Hematopoietic multipotent progenitor cell treated with erythropoietin and hydrocortisone succinate and interleukin-3 and kit ligand, for 17 days (in vitro differentiated cells): ENCODE data around the gene MINDY4.

Source experiments
- DNase-seq: peaks from one replicate; pipeline ENCODE4 v3.0.0-alpha.2; 2015; ENCODE audit warnings: low spot score

Gene MINDY4

DNA sequence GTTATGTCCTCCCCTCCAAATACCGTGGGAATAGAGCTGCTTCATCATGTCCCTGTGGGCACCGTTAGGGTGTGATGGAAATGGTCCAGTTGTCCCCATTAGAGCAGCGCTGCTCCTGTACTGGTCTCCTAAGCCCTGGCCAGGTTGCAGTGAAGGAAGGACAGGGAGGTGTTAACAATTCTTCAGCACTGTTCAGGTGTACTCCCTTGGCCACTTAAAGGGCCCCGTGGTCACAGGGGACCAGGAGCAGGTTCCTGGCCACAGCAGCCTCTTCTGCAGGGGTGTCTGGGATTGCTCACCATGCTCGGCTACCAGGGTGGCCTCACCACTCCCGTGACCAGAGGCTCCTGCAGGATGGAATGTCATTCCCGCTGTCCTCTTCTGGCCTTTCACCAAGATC is 65.8 kb downstream of the MINDY4 start:
- no peak for DNase-seq

DNA sequence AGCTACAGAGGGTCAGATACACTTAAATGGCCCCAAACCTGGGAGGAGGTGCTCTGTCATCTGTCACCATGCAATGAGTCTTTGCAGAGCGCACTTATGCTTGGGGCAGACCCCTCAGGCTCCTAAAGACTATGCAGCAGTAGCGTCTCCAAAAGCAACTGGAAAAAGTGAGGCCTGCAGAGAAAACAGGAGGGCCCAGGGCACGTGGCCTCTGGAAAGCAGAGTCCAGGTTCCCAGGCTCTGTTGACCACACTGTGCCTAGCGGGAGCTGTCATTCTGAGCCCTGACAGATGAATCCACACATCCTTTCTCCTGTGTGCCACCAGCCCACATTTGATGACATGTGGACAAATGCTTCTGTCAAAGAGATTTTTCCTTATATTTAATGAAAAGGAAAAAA is 66.4 kb downstream of the MINDY4 start:
- DNase-seq = no peak

DNA sequence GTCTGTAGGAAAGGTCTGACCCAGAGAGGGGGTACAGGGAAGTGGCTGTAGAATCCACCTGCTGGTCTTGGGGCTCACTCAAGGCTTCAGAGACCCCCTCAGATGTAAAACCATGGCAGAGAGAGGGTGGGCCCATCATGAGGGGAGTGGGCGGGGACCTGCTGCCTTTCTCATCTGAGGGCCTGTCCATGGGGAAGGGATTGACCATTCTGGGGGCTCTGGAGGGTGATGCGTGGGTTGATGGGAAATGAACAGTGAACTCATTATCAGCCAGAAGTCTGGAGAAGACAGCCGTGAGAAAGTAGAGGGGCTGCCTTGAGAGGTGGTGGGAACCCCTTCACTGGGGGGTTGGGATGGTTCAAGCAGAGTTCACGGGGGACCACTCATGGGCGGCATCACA is 66.8 kb downstream of the MINDY4 start:
- no peak for DNase-seq

DNA sequence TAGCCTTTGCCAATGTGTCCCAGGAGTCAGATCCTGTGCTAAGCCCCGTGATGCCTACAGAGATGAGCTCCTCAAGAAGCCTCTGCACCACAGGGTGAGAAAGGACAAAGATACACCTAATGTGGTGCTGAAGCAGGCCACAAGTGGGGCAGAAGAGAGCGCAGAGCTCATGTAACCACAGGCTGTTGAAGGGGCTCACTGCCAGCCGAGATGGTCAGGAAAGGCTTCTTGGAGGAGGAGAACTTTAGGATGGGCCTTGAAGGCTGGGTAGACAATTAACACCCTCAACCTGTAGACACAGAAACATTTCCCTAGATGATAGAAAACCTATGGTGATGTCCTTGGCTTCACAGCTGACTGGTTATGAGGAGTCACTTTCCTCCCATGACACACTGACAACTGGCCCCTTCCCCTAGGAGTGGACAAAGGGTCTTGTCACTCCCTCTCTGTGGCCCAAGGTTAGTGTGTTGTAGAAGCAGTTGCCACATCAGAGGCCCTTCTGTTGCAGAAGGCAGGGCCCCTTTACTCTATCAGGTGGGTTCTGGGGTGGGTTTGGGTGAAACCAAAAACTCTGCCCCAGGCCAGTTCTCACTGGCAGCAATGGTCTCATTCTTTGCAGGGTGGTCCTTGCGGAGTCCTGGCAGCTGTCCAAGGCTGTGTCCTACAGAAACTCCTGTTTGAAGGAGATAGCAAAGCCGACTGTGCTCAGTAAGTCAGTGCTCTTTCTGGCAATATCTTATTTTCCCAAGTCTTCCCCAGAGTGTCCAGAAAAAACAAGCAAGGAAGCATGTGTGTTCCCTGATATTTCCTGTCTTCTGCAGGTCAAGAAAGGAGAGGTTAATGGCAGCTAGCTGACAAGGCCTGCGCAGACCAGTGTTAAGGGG is 69.2 kb downstream of the MINDY4 start:
- DNase-seq = no peak

DNA sequence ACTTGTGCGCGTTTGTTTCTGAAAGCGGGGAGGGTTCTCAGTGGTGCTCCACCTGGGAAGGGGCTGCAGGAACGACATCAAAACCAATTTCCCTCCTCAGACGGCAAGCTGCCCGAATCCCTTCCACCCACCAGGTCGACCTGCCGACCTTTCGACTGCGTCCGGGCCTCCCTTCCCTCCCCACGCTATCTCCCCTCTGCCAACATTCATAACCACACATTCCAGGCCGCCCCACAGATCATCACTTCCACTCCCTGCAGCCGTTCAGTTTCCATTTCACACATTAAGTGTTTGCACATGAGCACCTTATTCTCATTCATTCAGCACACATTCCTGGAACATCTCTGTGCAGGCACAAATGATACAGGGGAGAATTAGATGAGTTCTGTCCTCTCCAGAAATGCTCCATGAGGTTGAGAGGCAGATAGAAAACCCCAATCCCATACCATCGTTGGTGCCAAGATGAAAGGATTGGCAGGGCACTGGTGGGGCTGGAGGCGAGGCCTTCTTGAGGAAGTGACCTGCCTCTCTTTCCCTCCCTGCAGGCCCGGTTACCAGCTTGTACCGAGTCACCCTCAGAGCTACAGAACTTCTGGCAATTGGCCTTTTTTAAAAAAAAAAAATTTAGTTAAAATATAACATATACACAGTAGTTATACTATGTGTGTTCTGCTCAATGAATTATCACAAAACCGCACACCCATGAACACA is 70.0 kb downstream of the MINDY4 start:
- DNase-seq = no peak

DNA sequence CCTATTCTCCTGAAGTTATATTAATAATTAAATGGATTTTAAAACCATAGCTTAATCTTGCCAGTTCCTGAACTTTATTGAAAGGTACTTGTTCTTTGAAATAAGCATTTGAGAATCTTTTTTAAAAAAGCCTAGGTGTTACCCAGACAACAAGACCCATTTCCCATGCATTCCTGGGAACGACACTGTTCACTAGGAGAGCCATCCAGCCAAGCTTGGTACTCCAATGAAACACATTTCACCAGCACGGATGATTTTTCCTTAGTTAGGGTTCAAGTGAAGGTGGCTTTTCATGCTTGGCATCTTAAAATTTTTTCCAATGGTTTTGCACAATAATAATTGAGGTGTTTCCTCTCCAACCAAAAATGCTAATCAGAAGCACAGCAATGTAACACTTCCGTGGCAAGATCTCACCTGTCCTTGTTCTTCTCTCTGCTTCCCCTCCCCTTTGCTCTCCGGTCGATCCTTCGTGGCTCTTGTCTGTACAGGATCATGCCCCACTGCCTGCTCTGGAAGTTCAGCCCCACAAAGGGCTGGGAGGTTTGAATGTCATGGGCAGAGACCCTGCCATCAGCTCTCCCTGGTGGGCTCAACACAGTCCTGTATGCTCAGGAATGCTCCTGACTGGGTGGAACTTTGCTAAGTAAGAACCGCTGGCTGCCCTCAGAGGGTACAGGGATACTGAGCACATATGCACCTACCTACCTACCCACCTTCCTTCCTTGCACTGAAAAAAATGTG is 70.8 kb downstream of the MINDY4 start:
- no peak for DNase-seq

DNA sequence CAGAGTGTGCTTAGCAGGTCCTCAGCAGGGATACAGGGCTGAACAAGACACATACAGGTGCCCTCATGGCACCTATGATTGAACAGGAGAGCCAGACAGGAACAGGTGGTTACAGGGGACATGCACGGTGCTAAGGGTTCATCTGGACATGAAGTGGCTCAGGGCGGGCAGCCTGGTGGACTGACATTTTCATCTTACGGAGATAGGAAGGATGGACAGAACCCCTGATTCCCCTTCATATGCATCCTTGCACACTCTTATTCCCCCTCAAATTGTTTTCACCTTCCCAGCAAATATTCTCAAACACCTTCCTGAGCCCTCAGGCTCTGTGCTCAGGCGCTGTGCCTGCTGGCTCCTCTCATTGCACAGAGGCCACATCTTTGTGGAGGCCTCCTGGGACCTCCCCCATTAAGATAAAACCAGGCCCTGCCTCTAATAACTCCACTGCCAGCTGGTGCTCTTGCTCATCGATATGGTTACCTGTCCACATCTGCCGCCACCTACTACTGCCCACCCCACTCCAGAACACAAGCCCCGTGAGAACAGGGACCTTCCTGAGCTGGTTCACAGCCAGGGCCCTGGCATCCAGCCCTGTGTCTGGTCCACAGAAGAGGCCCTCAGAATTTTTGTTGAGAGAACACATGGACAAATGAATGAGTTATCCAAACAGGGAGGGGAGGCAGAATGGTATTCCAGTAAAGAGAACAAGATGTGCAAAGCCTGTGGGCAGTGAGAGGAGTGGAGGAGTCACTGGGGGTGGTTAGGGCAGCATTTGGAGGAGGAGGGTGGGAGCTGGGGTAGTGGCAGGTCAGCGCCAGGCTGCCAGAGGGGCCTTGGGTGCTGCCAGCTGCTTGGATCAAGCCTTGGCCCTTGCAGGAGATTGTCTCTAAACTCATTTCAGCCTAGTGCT is 71.6 kb downstream of the MINDY4 start:
- no peak for DNase-seq

DNA sequence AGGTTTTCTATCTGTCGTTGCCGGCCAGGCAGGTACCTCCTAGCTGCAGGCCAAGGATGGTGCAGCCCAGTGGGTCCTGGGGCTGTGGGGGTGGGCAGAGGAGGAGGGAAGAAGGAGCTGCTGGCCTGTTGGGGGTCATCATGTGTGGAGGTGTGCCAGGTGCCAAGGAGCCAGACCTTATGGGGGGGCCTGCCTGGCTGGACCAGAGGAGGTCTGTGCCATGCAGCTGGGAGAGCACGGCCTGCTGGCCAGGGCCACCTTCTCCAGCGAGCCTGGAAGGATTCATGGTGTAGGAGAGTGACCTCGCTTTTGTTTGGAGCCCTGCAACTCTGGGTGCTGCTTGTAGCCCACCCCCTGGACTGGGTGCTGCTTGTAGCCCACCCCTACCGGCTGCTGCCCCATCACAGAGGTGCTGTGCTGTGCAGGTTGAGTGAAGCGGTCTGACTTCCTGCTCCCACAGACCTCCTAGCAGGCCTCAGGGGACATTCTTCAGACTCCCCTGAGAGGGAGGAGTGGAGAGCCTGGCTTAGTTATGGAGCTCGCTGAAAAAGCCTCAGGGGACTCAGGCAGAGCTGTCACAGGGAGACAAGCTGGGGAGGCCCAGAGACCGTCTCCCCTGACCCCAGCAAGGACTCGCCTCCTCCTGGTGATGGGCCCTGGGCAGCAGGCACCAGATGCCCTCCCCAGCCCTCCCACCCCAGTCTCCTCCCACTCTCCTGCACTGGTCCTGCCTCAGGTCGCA is 72.7 kb downstream of the MINDY4 start:
- DNase-seq = no peak

DNA sequence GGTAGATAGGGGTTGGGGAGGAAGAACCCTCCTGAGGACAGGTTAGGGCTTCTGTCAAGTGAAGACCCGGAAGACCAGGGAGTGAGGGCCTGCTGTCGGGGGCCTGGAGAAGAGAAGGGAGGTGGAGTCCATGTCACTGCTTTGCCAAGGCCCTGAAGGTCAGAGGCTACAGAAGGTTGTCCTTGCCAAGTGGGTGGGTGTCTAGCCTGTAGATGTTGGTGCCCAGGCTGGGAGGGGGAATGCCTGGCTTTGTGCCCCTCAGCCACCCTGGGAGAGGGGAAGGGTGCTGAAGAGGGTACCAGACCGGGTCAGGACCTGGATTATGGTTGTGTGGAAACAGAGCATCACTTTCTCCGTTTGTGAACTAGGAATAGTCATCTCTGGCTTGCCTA is 73.3 kb downstream of the MINDY4 start:
- no peak for DNase-seq

DNA sequence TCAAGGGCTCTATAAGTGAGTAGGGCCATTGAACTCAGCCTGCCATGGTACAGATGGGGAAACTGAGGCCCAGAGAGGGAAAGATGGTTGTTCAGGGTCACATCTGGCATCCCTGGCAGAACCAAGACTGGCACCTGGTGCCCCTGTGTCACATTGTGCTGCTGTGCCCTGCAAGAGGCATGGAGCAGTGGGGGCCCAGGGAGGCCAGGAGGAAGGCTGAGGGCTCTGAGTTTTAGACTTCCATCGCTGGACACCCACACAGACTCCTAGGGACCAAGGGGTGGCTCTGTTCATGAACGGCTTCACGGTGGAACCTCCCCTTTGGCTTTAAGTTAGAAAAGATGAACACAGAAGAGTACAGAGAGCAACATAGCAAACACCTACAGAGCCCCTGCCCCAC is 73.7 kb downstream of the MINDY4 start:
- no peak for DNase-seq

DNA sequence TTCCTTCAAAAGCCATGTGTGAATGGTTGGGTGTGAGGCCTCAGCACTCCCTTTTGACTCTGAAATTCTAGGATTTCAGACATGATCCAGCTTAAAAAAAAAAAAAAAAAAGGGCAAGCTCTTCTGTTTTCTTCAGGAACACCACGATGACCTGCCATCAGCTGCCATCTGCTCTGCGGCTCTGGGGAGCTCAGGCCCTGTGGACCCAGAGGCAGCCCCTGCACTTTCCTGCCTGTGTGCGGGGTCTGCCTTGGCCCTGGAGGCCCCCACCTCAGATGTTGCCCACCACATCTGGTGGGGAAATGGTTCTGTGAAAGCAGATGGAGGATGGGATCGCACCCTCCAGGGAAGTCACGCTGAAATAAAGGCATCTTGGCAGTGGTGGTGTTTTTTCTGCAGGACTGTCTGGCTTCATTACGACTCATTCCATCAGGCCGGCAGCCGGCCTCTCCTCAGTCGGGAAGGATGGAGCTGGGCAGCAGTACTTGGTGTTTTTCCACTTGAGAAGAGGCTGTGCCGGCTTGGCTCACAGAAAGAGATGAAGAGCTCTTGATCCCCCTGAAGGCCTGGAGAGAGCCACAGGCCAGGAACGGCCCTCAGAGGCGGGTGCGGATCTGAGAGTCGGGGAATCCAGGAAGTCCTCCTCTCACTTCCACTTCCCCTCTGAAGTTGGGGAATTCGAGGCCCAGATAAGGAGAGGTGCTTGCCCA is 74.4 kb downstream of the MINDY4 start:
- DNase-seq = no peak

DNA sequence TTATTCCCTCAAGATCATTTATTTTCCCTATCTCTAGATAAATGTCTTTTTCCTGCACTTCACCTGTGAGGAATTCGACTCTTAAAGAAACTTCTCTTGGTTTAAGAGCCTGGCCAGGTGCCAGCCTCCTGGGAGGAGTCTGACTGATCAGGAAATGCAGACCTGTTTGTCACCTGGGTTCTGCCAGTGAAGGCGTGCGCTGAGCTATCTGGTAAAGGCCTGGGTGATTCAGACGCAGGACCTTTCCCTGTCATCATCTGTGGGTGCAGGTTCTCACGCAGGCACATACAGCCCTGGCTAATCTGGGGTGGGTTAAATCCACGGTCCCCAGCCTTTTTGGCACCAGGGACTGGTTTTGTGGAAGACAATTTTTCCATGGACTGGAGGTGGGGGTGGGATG is 75.2 kb downstream of the MINDY4 start:
- no peak for DNase-seq

DNA sequence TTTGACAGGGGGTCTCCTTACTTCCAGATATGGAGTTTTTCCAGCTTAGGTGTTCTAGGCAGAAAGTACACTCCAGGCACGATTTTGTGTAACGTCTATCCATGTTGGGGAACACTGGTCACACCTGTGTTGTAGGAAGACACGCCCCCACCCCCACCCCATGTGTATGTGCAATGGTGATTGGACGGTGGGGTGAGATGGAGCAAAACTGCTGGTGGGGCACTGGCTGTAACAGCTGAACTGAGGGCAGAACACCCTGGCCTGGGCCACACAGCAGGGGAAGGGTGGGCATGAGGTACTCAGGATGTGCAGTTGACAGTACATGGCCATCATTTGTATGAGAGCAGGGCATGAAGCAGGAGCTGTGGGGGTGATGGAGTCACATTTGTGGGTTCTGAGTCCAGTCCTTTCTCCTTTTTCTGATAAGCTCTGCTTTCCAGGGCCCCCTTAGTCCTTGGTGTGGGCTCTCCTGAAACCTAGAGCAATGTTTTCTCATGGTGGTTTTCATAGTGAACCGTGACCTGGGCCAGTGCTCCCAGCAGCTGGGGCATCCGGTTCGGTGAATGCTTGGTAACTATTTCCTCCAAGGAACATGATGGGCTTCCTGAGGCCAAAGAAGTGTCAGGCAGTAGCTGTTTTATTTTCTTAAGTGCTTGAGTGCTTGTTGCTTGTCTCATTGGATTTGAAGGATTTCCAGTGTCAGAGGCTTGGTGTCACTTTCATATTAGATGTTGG is 77.1 kb downstream of the MINDY4 start:
- no peak for DNase-seq

DNA sequence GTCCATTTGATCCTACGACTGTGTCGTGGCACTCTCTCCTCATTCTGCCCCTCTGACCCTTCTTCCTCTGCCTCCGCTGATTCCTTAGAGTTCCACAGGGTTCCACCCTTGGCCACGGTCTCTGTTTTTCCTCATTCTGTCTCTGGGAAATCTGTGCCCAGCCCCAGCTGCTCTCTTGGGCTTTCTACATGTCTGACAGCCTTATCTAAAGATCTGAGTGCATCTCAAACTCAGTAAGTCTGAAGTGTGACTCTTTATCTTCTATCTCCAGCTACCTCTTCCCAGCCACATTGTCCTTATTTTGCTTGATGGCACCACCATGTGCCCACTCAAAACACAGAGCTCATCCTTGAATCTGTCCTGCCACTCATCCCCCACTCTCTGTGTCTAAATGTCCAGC is 78.3 kb downstream of the MINDY4 start:
- DNase-seq = no peak

DNA sequence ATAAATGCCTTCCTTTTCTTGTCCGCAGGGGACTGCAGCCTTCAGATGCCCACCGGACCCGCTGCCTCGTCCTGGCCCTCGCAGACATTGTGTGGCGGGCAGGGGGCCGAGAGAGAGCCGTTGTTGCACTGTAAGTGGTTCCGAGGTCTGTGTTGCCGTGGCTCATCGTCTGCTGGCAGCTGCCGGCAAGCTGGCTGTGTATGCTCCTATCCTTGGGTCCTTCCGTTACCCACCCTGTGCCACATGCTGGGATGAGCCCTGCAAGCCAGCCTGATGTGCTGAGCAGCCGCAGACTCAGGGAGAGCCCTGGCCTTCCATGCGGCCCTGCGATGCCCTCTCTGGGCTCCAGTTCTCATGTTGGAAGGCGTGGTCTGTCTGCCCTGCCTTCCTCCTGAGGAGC is 79.2 kb downstream of the MINDY4 start:
- no peak for DNase-seq

DNA sequence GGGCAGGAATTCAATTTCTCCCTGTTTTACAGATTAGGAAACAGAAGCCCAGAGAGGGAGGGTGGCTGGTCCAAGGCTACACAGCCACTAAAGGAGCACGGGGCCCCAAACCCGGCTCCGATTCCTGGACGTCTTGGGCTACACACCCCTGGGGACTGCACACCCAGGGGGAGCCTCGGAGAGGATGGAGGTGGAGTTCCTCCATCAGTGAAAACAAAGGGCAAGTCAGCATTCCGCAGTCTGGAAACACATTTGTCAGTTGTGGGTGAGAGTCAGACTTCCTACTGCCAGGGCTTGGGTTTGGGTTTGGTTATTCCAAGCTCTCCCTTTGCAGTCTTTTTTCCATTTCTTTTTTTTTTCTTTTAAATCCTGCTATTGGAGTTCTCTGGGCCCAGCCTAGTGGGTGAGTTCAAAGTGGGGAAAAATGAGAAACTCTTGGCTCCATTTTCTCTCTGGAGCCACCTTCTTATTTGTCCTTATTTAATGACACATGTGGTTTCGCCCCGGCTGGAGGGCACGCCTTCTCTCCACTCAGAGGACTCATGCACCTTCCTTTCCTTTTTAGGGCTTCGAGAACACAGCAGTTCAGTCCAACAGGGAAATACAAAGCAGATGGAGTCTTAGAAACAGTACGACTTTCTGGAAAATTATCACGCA is 80.6 kb downstream of the MINDY4 start:
- DNase-seq = no peak

DNA sequence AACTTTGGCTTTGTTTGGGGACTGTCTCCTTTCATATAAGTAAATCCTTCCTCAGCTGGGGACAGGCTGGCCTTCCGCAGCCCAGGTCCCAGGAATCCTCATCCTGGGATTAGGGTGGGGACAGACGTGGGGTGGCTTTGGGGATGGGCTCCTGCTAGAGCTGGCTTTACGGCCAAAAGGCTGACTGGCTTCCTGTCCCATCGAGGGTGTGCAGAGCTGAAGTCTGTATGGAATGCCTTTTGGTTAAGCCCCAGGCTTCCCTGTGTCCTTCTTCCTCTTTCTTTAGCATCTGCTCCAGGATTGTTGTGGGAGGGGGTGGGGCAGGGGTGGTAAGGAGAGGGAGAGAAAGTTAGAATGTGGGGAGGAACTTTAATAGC is 81.1 kb downstream of the MINDY4 start:
- no peak for DNase-seq

DNA sequence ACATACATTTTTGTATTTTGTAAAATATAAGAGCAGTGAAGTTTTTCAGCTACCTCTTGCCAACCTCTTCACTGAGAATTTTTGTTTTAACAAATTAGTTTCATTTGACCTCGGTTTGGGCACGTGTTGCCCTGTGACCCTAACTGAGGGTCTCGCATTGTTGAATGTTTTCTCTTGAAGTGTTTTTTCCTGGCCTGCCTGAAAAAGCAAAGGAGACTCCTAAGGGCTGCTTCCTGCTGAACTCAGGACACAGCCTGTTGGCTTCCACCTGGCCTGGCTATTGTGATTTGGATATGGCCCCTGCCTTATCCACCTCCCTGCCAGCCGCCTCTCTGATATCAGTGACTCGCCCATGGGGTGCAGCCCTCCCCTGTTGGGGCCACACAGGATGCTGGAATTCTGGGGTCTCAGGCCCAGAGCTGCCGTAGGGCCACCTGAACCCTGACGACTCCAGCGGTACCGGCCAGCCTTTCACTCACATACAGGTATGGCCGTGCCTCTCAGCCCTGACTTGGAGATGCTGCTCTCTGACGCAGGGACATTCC is 81.6 kb downstream of the MINDY4 start:
- DNase-seq = no peak

DNA sequence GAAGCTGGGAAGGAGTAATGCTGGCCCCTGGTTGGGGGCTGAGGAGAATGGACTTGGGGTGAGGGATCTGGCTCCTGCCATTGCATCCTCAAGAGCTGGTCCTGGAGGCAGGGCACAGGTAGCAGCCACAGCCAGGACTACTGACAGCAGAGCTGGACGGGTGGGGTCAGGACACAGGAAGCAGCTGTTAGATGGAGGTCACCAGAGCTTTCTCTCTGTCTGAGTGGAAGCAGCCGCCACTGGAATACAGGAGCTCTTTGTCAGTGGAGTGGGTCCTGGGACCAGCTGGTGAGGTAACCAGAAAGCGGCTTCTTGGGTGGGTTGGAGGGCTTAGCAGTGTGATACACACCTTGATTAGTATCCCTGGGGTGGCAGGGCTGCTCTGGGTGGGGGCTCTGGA is 82.4 kb downstream of the MINDY4 start:
- DNase-seq = no peak
